Activated T-cell treated with anti-CD3 and anti-CD28 coated beads for 1 hour (primary cell): Measurements from ENCODE around the gene HNMT.
"Not testable (repeated sequence)": the region's sequence is repeated elsewhere in the genome, so short reads cannot be mapped to it uniquely, and the experiment has no call there.

Experiments used
- DNase-seq: peaks from one replicate; pipeline ENCODE4 v3.0.0-alpha.2; 2020; ENCODE audit warnings: low read depth

HNMT gene

GRCh38 chr2:138012968-138013367 is 48.7 kb downstream of the HNMT start:
- DNase-seq = no peak

- DNase-seq = no peak
These were observed 49.4 kb downstream of the HNMT start for GRCh38 chr2:138013639-138014038.

GRCh38 chr2:138015494-138015893 is 51.2 kb downstream of the HNMT start:
- no peak for DNase-seq

- DNase-seq = no peak
These were observed 52.2 kb downstream of the HNMT start for GRCh38 chr2:138016351-138017087.

- DNase-seq = no peak
These were observed 53.6 kb downstream of the HNMT start for GRCh38 chr2:138017824-138018223.

- no peak for DNase-seq
These were observed 54.8 kb downstream of the HNMT start for GRCh38 chr2:138018866-138019688.

GRCh38 chr2:138020432-138020831 is 56.2 kb downstream of the HNMT start:
- no peak for DNase-seq

- DNase-seq = no peak
These were observed 56.9 kb downstream of the HNMT start for GRCh38 chr2:138021154-138021553.

GRCh38 chr2:138023298-138023697 is 59.0 kb downstream of the HNMT start:
- no peak for DNase-seq

- no peak for DNase-seq
These were observed 59.7 kb downstream of the HNMT start for GRCh38 chr2:138023976-138024375.

- no peak for DNase-seq
These were observed 62.1 kb downstream of the HNMT start for GRCh38 chr2:138026111-138027020.

GRCh38 chr2:138028538-138028937 is 64.3 kb downstream of the HNMT start:
- DNase-seq = no peak

- no peak for DNase-seq
These were observed 65.0 kb downstream of the HNMT start for GRCh38 chr2:138029276-138029675.

GRCh38 chr2:138030459-138030858 is 66.2 kb downstream of the HNMT start:
- DNase-seq = no peak

GRCh38 chr2:138032334-138032733 is 68.1 kb downstream of the HNMT start:
- no peak for DNase-seq

- DNase-seq = no peak
These were observed 70.3 kb downstream of the HNMT start for GRCh38 chr2:138034536-138034935.

- no peak for DNase-seq
These were observed 71.4 kb downstream of the HNMT start for GRCh38 chr2:138035608-138036217.

GRCh38 chr2:138036522-138036921 is 72.2 kb downstream of the HNMT start:
- no peak for DNase-seq

GRCh38 chr2:138037090-138037489 is 72.8 kb downstream of the HNMT start:
- DNase-seq = no peak

GRCh38 chr2:138040616-138041015 is 76.3 kb downstream of the HNMT start:
- no peak for DNase-seq

GRCh38 chr2:138042311-138042710 is 78.0 kb downstream of the HNMT start:
- DNase-seq = no peak

- DNase-seq = not testable (repeated sequence)
These were observed 79.3 kb downstream of the HNMT start for GRCh38 chr2:138043588-138043987.
